ENCODE data around the gene NUCKS1. TPM values are rescaled to one million over a fixed set of nuclear protein-coding genes. Genes with fewer than 3 reads are reported as not detected.

NUCKS1 gene
- total and polyA plus RNA-seq, 2 of the 13 experiments (the other 11 are each of a cell fraction or from before 2014, with no cell fraction given): 35.5 to 117 TPM

- Histone ChIP-seq H4K20me1 (ENCODE audit: insufficient read depth, low read length) (no peaks in the 10 kb centered on the region), H3K4me2 (ENCODE audit: low read depth, low read length) (no peak overlapping the region), H3K36me3 (replicated peaks in 1 of 2; ENCODE audit: control insufficient read depth in 1 of 2, insufficient read depth in 2 of 2, low read length in 2 of 2) (peaks cover 0 to 1% of the 10 kb centered on the region in 2 experiments; a peak in 1 of 5 replicates), H3K4me3 (replicated peaks in 1 of 3; ENCODE audit: insufficient read depth in 1 of 3, low read depth in 2 of 3, low read length in 3 of 3) (no peak overlapping the region), H3K27ac (ENCODE audit: extremely low read length, insufficient read depth, low read length) (no peak overlapping the region), H2AFZ (ENCODE audit: low read length) (no peak overlapping the region), H3K4me1 (ENCODE audit: insufficient read depth, low read length) (peaks cover 69% of the 10 kb centered on the region), H3K9ac (ENCODE audit: insufficient read depth, low read depth, low read length) (no peak overlapping the region), H3K27me3 (ENCODE audit: control insufficient read depth in 1 of 2, insufficient read depth in 2 of 2, low read length in 2 of 2) (no peaks in the 10 kb centered on the region), H3K9me3 (ENCODE audit: low read length) (no peaks in the 10 kb centered on the region), H3K79me2 (ENCODE audit: insufficient read depth, low read length) (no peaks in the 10 kb centered on the region)
- FAIRE-seq: no peak
- 81% methylated on average over 6 of the region's 9 CpGs for WGBS (ENCODE audit: low lambda C conversion rate)
- intact Hi-C loops (cut with micrococcal nuclease; ENCODE audit: unreplicated experiment): no loop called here
- in situ Hi-C loops (cut with HindIII; ENCODE audit: extremely low pct_ligation_motif_present, low pct_unique_long_range_greater_than_20kb): loop anchor here (5.0 kb wide), 1 partner anchor 37 kb away; no protein-coding TSS in a partner anchor
- no TSS peak for BruUV-seq (replicated peaks)
- no peak for ATAC-seq
- no peak for DNase-seq (ENCODE audit: low spot score)
- no peak for TF ChIP-seq KMT2A (CRISPR knock-in tag; IDR thresholded peaks at IDR 0.05)
- TF ChIP-seq HMGA1 (CRISPR knock-in tag; conservative IDR thresholded peaks at IDR 0.05): no peak
- no peak for TF ChIP-seq GMEB2 (CRISPR knock-in tag; IDR thresholded peaks at IDR 0.05; ENCODE audit: low read depth)
- TF ChIP-seq ZBTB33 (CRISPR knock-in tag; IDR thresholded peaks at IDR 0.05): 0 out of 2 replicates have a peak, but pooled peaks have one; percentile 13
- TF ChIP-seq SRSF4 (IDR thresholded peaks at IDR 0.05; ENCODE audit: low read depth, low read length, poor library complexity, severe bottlenecking): no peak
- TF ChIP-seq POLR2A (IDR thresholded peaks at IDR 0.05; ENCODE audit: insufficient read depth in 1 of 2, low read depth in 2 of 2, low read length in 2 of 2): no peak
- no peak for TF ChIP-seq WIZ (CRISPR knock-in tag; IDR thresholded peaks at IDR 0.05)
- TF ChIP-seq MXD3 (CRISPR knock-in tag; IDR thresholded peaks at IDR 0.05): no peak
- TF ChIP-seq USF2 (IDR thresholded peaks at IDR 0.05; ENCODE audit: low read depth, low read length): no peak
- no peak for TF ChIP-seq USF2 (CRISPR knock-in tag; IDR thresholded peaks at IDR 0.05; ENCODE audit: borderline replicate concordance)
- POLR2A ChIA-PET: no interaction called here
- CTCF ChIA-PET (ENCODE audit: low intra/inter-chr PET ratio, low total read pairs): interaction anchor here (1.5 kb wide), 1 partner anchor 46 kb away, joined by 4 read pairs; no protein-coding TSS in a partner anchor
Observed at GRCh38 chr1:205665201-205666045, 84.6 kb downstream of the NUCKS1 start.

Data from HepG2 (cell line).